Thymus (tissue), 11 donors: Measurements from ENCODE around the gene PPP1R26. TPM values are rescaled to one million over a fixed set of nuclear protein-coding genes. Genes with fewer than 3 reads are reported as not detected.
"Not testable (repeated sequence)": the region's sequence is repeated elsewhere in the genome, so short reads cannot be mapped to it uniquely, and the experiment has no call there.

Experiments used
- DNase-seq, 9 donors: peaks; one replicate each; pipeline ENCODE4 v3.0.0-alpha.2; 2013; ENCODE audit warnings: low spot score in 9 of 9, low read depth in 6 of 9, missing footprints in 1 of 9
- H3K27ac ChIP-seq, 2 donors: one replicate each; pipeline ENCODE4 v1.5.1; 2013; ENCODE audit warnings: control low read depth in 1 of 2, low read depth in 1 of 2, low read length in 1 of 2, mild to moderate bottlenecking in 1 of 2, moderate library complexity in 1 of 2
- H3K27me3 ChIP-seq, 2 donors: one replicate each; pipeline ENCODE4 v1.5.1; 2013; ENCODE audit warnings: low read length in 1 of 2; ENCODE audit not compliant: control insufficient read depth in 2 of 2, insufficient read depth in 1 of 2
- H3K36me3 ChIP-seq, 2 donors: one replicate each; pipeline ENCODE4 v1.5.1; 2013; ENCODE audit warnings: low read length in 1 of 2, mild to moderate bottlenecking in 1 of 2, moderate library complexity in 1 of 2; ENCODE audit not compliant: control insufficient read depth in 2 of 2, insufficient read depth in 2 of 2
- H3K4me1 ChIP-seq, 2 donors: one replicate each; pipeline ENCODE4 v1.5.1; 2013; ENCODE audit warnings: low read length in 2 of 2; ENCODE audit not compliant: control insufficient read depth in 2 of 2, insufficient read depth in 2 of 2
- H3K4me3 ChIP-seq, 2 donors: one replicate each; pipeline ENCODE4 v1.5.1; 2013; ENCODE audit warnings: low read length in 2 of 2, control low read depth in 1 of 2, mild to moderate bottlenecking in 1 of 2
- H3K9me3 ChIP-seq, 2 donors: one replicate each; pipeline ENCODE4 v1.5.1; 2013; ENCODE audit warnings: low read length in 1 of 2, mild to moderate bottlenecking in 1 of 2; ENCODE audit not compliant: control insufficient read depth in 2 of 2, insufficient read depth in 1 of 2
- WGBS: extraction: QIAGEN DNeasy Blood & Tissue Kit; methylation state at CpG from one replicate; pipeline ENCODE4 v1.1.7; 2013; 5-methylcytosine and 5-hydroxymethylcytosine counted together
- polyA plus RNA-seq: library from polyadenylated mRNA; stranded (reverse); fragments of 200-250 nt; gene quantifications from one replicate; pipeline ENCODE4 v1.2.3, GENCODE V29; 2013
- total RNA-seq: library from RNA; stranded (reverse); fragments of 120-200 nt; gene quantifications from one replicate; pipeline ENCODE4 v1.2.4, GENCODE V29; 2013
- donor health status: healthy.

Gene PPP1R26
- total and polyA plus RNA-seq, 2 donors = 3.3 to 4.1 TPM

DNA sequence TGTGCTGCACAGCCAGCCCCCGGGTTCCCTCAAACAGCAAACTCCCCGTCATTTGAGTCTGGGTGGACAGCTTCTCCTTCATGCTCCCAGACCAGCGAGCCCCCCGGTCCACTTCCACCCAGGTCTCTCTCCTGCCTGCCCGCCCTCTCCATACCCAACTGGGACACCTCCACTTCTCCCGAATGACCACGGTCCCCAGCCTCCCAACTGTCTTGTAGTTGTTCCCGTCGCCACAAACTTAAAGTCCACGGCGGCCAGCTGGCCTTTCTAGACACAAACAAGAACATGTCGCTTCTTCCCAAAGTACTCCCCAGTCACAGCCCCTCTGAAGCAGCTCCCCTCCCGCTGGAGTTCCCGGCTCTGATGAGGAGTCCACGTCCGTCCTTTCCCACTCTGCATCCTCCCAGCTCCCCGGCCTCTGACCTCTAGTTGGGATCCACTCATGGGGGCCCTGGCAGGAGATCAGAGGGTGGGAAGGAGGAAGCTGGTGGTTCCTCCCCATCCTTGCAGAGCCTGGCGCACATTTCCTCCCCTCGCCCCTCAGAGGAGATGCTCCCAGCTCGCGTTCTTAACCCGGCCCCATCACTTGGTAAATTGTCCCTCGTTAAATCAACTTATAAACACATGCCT lies 24.1 kb upstream of the PPP1R26 start:
- Histone ChIP-seq H3K27ac (no peak overlapping the region), H3K36me3 (no peaks in the 10 kb centered on the region), H3K9me3 (no peaks in the 10 kb centered on the region), H3K4me1 (no peaks in the 10 kb centered on the region), H3K4me3 (no peak overlapping the region), H3K27me3 (peaks cover 0 to 5% of the 10 kb centered on the region in 2 donors)
- DNase-seq = no peak
- 80% methylated on average over 23 of the region's 23 CpGs for WGBS

- Histone ChIP-seq H3K36me3 (no peaks in the 10 kb centered on the region), H3K27ac (no peak overlapping the region), H3K4me1 (no peaks in the 10 kb centered on the region), H3K27me3 (peaks cover 0 to 5% of the 10 kb centered on the region in 2 donors), H3K4me3 (no peak overlapping the region), H3K9me3 (no peaks in the 10 kb centered on the region)
- DNase-seq = no peak
- 72% methylated on average over 19 of the region's 19 CpGs for WGBS
Measured at GRCh38 chr9:135456436-135457104, 23.0 kb upstream of the PPP1R26 start.

GRCh38 chr9:135458478-135458877 lies 21.1 kb upstream of the PPP1R26 start:
- not testable (repeated sequence) for H3K27ac ChIP-seq, H3K4me3 ChIP-seq, H3K36me3 ChIP-seq, H3K27me3 ChIP-seq, DNase-seq, H3K9me3 ChIP-seq, H3K4me1 ChIP-seq
- 96% methylated on average over 5 of the region's 5 CpGs for WGBS

DNA sequence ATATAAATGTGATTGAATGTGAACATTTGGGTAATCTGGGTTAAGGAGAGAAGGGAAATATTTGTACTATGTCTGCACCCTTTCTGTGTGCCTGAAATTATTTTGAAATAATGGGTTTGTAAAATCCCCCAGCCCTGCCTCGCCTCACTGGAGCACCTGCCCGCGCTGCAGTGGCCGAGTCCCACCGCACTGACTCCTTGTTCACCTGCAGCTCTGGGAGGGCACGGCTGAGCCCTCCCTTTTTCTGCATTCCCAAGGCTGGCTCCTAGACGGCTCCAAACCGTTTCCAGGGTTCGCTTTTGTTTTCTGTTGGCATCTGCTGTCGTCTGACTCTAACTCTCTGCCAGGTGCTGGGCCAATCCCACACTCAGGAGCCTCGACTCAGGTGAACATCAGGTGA lies 17.6 kb upstream of the PPP1R26 start:
- peaks cover 0 to 1% of the 10 kb centered on the region in 2 donors for H3K27me3 ChIP-seq

DNA sequence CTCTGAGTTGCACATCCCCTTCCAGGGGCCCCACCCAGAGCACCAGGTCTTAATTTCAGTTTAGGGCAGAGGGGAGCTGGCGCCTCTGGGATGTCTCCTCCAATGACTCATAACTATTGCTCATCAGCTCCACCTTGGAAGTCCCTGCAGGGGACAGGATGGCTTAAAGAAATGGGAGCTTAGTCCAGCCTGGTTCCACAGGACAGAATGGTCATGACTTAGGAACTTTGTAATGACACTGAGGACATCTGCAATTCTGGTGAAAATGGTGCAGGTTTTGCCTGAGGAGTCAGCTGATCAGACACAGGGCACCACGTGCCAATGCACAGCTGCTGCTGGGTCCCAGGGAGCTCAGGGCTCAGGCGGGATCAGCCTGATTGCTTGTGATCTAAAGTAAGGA lies 16.4 kb upstream of the PPP1R26 start:
- Histone ChIP-seq H3K4me3 (no peak overlapping the region), H3K27ac (no peak overlapping the region), H3K9me3 (no peaks in the 10 kb centered on the region), H3K27me3 (peaks cover 0 to under 1% of the 10 kb centered on the region in 2 donors), H3K4me1 (no peaks in the 10 kb centered on the region), H3K36me3 (no peaks in the 10 kb centered on the region)
- 85% methylated on average over 3 of the region's 3 CpGs for WGBS
- no peak for DNase-seq

More for the DNA sequence above, 17.6 kb upstream of the PPP1R26 start:
- H3K9me3 ChIP-seq = no peaks in the 10 kb centered on the region
- 91% methylated on average over 11 of the region's 11 CpGs for WGBS
- no peak for DNase-seq
- H3K4me1 ChIP-seq = no peaks in the 10 kb centered on the region
- no peaks in the 10 kb centered on the region for H3K36me3 ChIP-seq
- H3K27ac ChIP-seq = no peak overlapping the region
- H3K4me3 ChIP-seq = no peak overlapping the region

GRCh38 chr9:135464181-135464580 lies 15.4 kb upstream of the PPP1R26 start:
- H3K4me1 ChIP-seq = no peaks in the 10 kb centered on the region
- no peaks in the 10 kb centered on the region for H3K36me3 ChIP-seq
- no peaks in the 10 kb centered on the region for H3K9me3 ChIP-seq
- H3K4me3 ChIP-seq = no peak overlapping the region
- DNase-seq = no peak
- H3K27ac ChIP-seq = no peak overlapping the region
- 96% methylated on average over 7 of the region's 7 CpGs for WGBS
- H3K27me3 ChIP-seq = peaks cover 0 to 9% of the 10 kb centered on the region in 2 donors

DNA sequence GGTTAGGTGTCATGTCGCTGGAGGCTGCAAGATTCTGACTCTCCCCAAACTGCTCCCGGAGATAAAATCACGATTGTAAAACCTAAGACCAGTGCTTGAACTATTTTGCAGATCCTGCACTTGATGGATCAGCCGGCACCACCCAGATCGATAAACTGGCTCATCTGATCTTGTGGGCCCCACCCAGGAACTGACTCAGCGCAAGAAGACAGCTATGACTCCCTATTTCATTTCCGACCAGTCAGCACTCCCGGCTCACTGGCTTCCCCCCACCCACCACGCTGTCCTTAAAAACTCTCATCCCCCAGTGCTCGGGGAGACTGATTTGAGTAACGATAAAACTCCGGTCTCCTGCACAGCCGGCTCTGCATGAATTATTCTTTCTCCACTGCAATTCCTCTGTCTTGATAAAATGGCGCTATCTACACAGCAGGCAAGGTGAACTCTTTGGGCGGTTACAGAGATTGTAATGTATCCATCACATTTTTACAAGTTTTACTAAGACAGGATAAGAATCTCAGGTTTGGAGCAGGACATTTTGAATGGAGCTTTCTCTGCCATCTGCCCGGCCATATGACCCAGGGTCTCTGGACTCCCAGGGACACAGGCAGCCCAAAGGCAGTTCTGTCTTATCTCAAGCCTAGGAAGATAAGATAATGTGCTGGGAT lies 10.6 kb upstream of the PPP1R26 start:
- Histone ChIP-seq H3K27ac (no peak overlapping the region), H3K9me3 (no peaks in the 10 kb centered on the region), H3K27me3 (peaks cover 0 to 26% of the 10 kb centered on the region in 2 donors), H3K4me1 (no peaks in the 10 kb centered on the region), H3K36me3 (no peaks in the 10 kb centered on the region), H3K4me3 (no peak overlapping the region)
- DNase-seq = no peak
- 76% methylated on average over 16 of the region's 16 CpGs for WGBS

DNA sequence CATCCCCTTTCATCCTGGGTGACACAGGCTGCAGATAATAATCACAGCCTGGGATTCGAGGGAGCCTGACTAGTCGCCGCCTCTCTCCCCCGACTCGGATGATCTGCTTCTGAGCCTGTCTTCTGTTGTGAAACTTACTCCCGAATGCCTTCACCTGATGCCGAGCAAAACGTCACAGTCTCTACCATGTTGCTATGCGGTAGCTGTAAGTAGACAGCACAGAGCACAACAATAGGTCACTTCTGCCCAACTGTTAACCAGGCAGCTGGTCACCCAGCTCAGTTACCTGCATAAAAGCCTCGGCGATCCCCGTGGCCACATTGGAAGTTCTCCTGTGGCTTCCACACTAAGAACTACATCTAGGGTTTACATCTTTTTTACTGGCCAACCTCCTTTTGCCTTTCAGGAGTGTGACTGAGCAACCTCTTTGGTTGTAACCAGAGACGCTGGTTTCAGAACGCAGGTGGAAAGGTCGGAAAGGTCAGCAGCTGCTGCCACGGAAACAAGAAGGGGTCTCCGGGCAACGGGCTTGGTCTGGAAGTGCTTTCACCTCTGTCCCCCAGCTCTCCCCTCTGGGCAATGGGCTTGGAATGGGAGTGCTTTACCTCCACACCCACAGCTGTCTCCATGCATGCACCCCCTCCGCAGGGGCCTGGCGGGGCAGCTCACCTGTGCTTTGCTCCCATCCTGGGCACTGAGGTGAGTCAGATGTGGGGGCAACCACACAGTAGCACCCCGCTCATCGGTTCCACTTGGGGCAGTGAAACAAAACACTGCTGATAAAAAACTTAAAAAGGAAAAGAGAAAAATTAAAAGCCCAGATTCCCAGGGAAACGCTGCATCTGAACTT lies 7.6 kb upstream of the PPP1R26 start:
- Histone ChIP-seq H3K4me1 (no peaks in the 10 kb centered on the region), H3K9me3 (no peaks in the 10 kb centered on the region), H3K27me3 (peaks cover 3 to 49% of the 10 kb centered on the region in 2 donors), H3K36me3 (no peaks in the 10 kb centered on the region), H3K27ac (no peak overlapping the region), H3K4me3 (no peak overlapping the region)
- DNase-seq = no peak
- WGBS = 93% methylated on average over 23 of the region's 23 CpGs
